Measurements from ENCODE around the gene ABCC1.

DNA sequence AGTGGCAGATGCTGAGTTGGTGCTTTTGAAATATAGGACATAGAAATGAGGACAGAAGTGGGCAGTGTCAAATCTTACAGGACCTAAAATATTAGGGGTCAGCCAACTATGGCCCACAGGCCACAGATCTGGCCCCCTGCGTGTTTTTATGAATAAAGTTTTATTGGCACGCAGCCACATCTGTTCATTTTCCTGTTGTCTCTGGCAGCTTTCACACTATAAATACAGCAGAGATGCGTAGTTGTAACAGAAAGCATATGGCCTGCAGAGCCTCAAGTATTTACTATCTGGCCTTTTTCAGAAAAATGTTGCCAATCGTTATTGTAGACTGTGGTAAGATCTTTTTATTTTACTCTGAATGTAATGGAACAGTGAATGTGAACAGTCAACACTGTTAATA, 191.1 kb downstream of the ABCC1 start:
- no peak for TF ChIP-seq CTCF (conservative IDR thresholded peaks at IDR 0.05; ENCODE audit: low read length)
- no peak for TF ChIP-seq EZH2phosphoT487 (IDR thresholded peaks at IDR 0.05; ENCODE audit: borderline replicate concordance)

Measured in Loucy (cell line).